GM12892 (cell line): ENCODE results near the gene ANKRD31.
"Not testable (repeated sequence)": the region's sequence is repeated elsewhere in the genome, so short reads cannot be mapped to it uniquely, and the experiment has no call there.

Experiments used
- POLR2A ChIP-seq: IDR thresholded peaks from 2 replicates; pipeline ENCODE4 v1.6.1; 2011; ENCODE audit warnings: low read depth, low read length, control low read depth
- POLR2AphosphoS5 ChIP-seq: IDR thresholded peaks from 2 replicates; pipeline ENCODE4 v1.6.1; 2011; ENCODE audit warnings: low read depth, low read length, control low read depth
- TAF1 ChIP-seq: IDR thresholded peaks from 2 replicates; pipeline ENCODE4 v1.6.1; 2011; ENCODE audit warnings: low read depth, mild to moderate bottlenecking, control low read depth, low read length, borderline replicate concordance

DNA sequence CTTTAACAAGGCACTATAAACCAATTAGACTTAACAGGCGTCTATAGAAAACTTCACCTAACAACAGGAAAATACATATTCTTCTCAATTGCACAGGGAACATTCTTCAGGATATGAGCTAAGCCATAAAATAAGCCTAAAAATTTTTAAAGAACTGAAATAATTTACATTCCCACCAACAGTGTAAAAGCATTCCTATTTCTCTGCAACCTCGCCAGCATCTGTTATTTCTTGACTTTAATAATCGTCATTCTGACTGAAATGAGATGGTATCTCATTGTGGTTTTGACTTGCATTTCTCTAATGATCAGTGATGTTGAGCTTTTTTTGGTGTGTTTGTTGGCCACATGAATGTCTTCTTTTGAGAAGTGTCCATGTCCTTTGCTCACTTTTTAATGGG lies 140.7 kb downstream of the ANKRD31 start:
- not testable (repeated sequence) for TF ChIP-seq POLR2A, TAF1, POLR2AphosphoS5
